MCF 10A (cell line): ENCODE data around the gene COL6A3. TPM values are rescaled to one million over a fixed set of nuclear protein-coding genes. Genes with fewer than 3 reads are reported as not detected.
A peak's percentile ranks its signal among the peaks of the same experiment; 100 is the strongest.

Experiments used
- BruUV-seq: library from RNA; stranded (reverse); fragments of 400-500 nt; replicated peaks from 2 replicates; lab custom pipeline; 2021; lab: Mats Ljungman, UMichigan
- CTCF ChIA-PET: fragments of 300-600 bp; sonication (Branson Sonifier 250); formaldehyde crosslinking; extraction: SDS; loops from one replicate; lab custom pipeline; 2021; ENCODE audit warnings: antibody characterized with exemption, inconsistent platforms; lab: Yijun Ruan, JAX
- POLR2A ChIA-PET: fragments of 300-600, 350-650 bp; sonication (Branson Sonifier 250); formaldehyde crosslinking; extraction: SDS; loops from one replicate; lab custom pipeline; 2020; ENCODE audit warnings: antibody characterized with exemption, inconsistent platforms; lab: Yijun Ruan, JAX
- DNase-seq: peaks from one replicate; pipeline ENCODE4 v3.0.0-alpha.2; 2018; ENCODE audit not compliant: unreplicated experiment
- H3K27ac Mint-ChIP-seq: one replicate; pipeline ENCODE4 v1.8.0; 2022; ENCODE audit warnings: mild to moderate bottlenecking, low read depth, mixed read lengths; ENCODE audit not compliant: unreplicated experiment
- H3K27me3 Mint-ChIP-seq: one replicate; pipeline ENCODE4 v1.8.0; 2022; ENCODE audit warnings: mixed read lengths; ENCODE audit not compliant: insufficient read depth, unreplicated experiment
- H3K36me3 Mint-ChIP-seq: one replicate; pipeline ENCODE4 v1.8.0; 2022; ENCODE audit warnings: mild to moderate bottlenecking, moderate library complexity, mixed read lengths; ENCODE audit not compliant: insufficient read depth, unreplicated experiment
- H3K4me1 Mint-ChIP-seq: one replicate; pipeline ENCODE4 v1.8.0; 2022; ENCODE audit warnings: mixed read lengths; ENCODE audit not compliant: insufficient read depth, unreplicated experiment
- H3K4me3 Mint-ChIP-seq: one replicate; pipeline ENCODE4 v1.8.0; 2022; ENCODE audit warnings: mild to moderate bottlenecking, moderate library complexity, mixed read lengths; ENCODE audit not compliant: unreplicated experiment
- H3K9me3 Mint-ChIP-seq: one replicate; pipeline ENCODE4 v1.8.0; 2022; ENCODE audit warnings: mixed read lengths; ENCODE audit not compliant: unreplicated experiment
- CTCF ChIP-seq: fragments of 200-600 bp; IDR thresholded peaks from one replicate; pipeline ENCODE4 v1.8.0; 2022; ENCODE audit warnings: antibody characterized with exemption, mild to moderate bottlenecking; ENCODE audit not compliant: unreplicated experiment
- intact Hi-C: fragments of 100-400 bp; cut with micrococcal nuclease; formaldehyde crosslinking; loops from 2 replicates; pipeline ENCODE4 v1.14.1; 2022
- total RNA-seq: library from RNA; stranded (reverse); gene quantifications from 2 replicates; pipeline ENCODE4 v1.2.3, GENCODE V29; 2022

Gene COL6A3
- total RNA-seq, 1 experiment from 2014 or later, result 0.19 TPM

GRCh38 chr2:237458519-237458918, 44.6 kb upstream of the COL6A3 start:
- no peak for DNase-seq
- no peaks in the 10 kb centered on the region for H3K27me3 Mint-ChIP-seq
- H3K4me3 Mint-ChIP-seq, result no peak overlapping the region
- H3K27ac Mint-ChIP-seq, result peak overlapping the region; percentile 89
- peaks cover 4% of the 10 kb centered on the region for H3K36me3 Mint-ChIP-seq
- intact Hi-C loops, result no loop called here
- no TSS peak for BruUV-seq
- ChIA-PET CTCF (interaction anchor here (1.1 kb wide), 1 partner anchor 12 kb away, joined by 3 read pairs; no protein-coding TSS in a partner anchor), POLR2A (interaction anchor here (0.6 kb wide), 2 partner anchors 21 to 861 kb away, joined by 3 to 5 read pairs; no protein-coding TSS in a partner anchor)
- no peak for TF ChIP-seq CTCF
- peaks cover 48% of the 10 kb centered on the region for H3K4me1 Mint-ChIP-seq
- peaks cover 11% of the 10 kb centered on the region for H3K9me3 Mint-ChIP-seq

- H3K27ac Mint-ChIP-seq, result peak overlapping the region; percentile 35
Observed at GRCh38 chr2:237457388-237457941, 43.5 kb upstream of the COL6A3 start.

GRCh38 chr2:237456200-237456843, 42.4 kb upstream of the COL6A3 start:
- TF ChIP-seq CTCF, result no peak
- H3K27me3 Mint-ChIP-seq, result no peaks in the 10 kb centered on the region
- H3K9me3 Mint-ChIP-seq, result peaks cover 15% of the 10 kb centered on the region
- H3K4me1 Mint-ChIP-seq, result peaks cover 52% of the 10 kb centered on the region
- peaks cover 4% of the 10 kb centered on the region for H3K36me3 Mint-ChIP-seq
- no TSS peak for BruUV-seq
- no peak overlapping the region for H3K4me3 Mint-ChIP-seq
- peak; percentile 82 for DNase-seq
- ChIA-PET CTCF (interaction anchor here (0.7 kb wide), 1 partner anchor 34 kb away, joined by 3 read pairs; no protein-coding TSS in a partner anchor), POLR2A (interaction anchor here (1.6 kb wide), 1 partner anchor 9 kb away, joined by 5 read pairs; no protein-coding TSS in a partner anchor)
- peak overlapping the region; percentile 31 for H3K27ac Mint-ChIP-seq
- intact Hi-C loops, result no loop called here

More at GRCh38 chr2:237457388-237457941, 43.5 kb upstream of the COL6A3 start:
- Mint-ChIP-seq H3K4me3 (no peak overlapping the region), H3K36me3 (peaks cover 4% of the 10 kb centered on the region), H3K9me3 (peaks cover 15% of the 10 kb centered on the region), H3K4me1 (peaks cover 52% of the 10 kb centered on the region), H3K27me3 (no peaks in the 10 kb centered on the region)
- POLR2A ChIA-PET, result no interaction called here
- no peak for DNase-seq
- no TSS peak for BruUV-seq
- intact Hi-C loops, result no loop called here
- CTCF ChIA-PET, result no interaction called here
- TF ChIP-seq CTCF, result no peak

- no peak for TF ChIP-seq CTCF
- POLR2A ChIA-PET, result interaction anchor here (1.6 kb wide), 1 partner anchor 10 kb away, joined by 5 read pairs; no protein-coding TSS in a partner anchor
- CTCF ChIA-PET, result no interaction called here
- Mint-ChIP-seq H3K9me3 (peaks cover 15% of the 10 kb centered on the region), H3K4me3 (no peak overlapping the region), H3K27me3 (no peaks in the 10 kb centered on the region), H3K27ac (no peak overlapping the region), H3K36me3 (peaks cover 4% of the 10 kb centered on the region), H3K4me1 (peaks cover 47% of the 10 kb centered on the region)
- no TSS peak for BruUV-seq
- DNase-seq, result no peak
- intact Hi-C loops, result no loop called here
Observed at GRCh38 chr2:237455764-237456163, 41.8 kb upstream of the COL6A3 start.
